ENCODE measurements around the gene CCNJL.
"Not testable (repeated sequence)": the region's sequence is repeated elsewhere in the genome, so short reads cannot be mapped to it uniquely, and the experiment has no call there.

Gene CCNJL, protein sequence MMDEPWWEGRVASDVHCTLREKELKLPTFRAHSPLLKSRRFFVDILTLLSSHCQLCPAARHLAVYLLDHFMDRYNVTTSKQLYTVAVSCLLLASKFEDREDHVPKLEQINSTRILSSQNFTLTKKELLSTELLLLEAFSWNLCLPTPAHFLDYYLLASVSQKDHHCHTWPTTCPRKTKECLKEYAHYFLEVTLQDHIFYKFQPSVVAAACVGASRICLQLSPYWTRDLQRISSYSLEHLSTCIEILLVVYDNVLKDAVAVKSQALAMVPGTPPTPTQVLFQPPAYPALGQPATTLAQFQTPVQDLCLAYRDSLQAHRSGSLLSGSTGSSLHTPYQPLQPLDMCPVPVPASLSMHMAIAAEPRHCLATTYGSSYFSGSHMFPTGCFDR

DNA sequence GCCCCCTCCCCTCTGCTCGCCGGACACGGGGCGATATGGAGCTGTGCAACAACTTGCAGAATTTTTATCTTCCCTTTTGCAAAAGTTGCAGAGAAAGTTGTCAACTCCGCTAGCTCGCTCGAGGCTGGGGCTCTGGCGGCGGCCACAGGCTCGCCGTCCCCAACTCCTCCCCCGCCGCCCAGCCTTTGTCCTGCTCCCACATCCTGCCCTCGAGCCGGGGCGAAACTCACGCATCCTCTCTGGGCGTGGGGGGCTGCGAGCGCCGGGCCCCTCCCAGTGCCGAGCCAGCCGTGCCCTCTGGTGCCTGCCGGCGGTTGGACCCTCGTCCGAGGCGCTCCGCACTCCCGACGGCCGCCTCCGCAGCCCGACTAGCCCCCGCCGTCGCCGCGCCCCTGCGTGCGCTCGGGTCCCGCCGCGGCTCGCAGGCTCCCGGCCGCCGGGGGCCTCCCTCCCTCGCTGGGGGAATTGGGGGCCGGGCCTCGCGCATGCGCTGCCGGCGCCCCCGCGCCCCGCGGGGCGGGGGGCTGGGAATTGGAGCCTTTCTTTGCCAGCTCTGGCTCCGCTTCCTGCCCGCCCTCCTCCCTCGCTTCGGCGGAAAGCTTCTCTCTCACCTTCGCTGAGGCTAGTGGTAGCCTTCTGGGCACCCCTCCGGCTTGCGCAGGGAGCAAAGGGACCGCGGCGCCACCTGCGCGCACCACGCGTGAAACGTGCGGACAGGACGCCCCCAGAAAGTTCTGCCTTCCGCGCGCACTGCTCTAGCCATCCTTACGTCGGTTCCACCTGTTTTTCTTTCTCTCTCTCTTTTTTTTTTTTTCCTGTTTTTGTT lies at the start of gene CCNJL:
Gene CCNJL (minus strand): TSS at position 431 of the 826 bp plus-strand sequence. CDS start 641 bp downstream, outside the sequence.
- DNase-seq (ENCODE audit: low read depth): no peak

DNA sequence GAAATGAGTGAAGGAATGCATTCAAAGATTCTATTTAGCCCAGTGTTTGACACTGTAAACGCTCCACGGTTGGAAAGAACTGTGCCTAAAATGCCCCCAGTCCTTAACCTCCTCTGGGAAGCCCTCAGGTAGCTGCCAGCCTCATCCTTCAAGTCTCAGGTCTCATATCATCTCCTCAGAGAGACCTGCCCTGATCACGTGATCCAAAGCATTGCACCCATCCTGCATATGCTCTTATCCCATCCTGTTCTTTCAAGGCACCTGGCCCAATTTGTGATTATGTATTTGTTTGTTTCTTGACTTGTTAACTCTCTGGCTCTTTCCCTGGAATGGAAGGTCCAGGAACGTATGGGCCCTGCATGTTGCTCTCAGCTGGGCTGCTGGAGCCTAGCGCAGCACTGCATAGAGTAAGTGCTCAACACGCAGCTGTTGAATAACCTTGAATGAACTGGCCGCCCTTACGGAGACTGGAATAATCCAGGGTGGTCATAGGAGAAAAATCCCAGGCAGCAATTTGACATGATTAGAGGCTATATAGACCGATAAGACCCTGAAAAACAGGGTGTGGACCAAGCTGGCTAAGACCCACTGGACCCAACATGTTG lies 49.4 kb upstream of the CCNJL start:
- no peak for DNase-seq (ENCODE audit: low read depth)

DNA sequence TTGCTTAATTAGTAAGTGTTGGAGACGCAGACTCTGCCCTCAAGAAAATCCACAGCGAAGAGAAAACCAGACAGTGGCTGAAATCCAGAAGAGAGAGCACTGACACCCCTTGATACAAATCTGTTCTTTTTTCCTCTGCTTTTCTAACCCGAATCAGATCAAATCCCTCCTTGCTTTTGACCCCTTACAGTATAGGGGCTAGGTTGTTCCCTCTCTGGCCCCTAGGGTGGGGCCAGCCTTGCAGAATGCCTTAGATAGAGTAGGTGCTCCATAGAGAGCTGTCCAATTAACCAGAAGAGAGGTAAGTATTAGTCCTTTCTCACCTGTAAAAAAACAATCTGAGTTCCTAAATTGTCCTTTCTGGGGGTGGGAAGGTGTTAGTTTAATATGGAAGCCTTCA lies 47.9 kb upstream of the CCNJL start:
- DNase-seq (ENCODE audit: low read depth): no peak

DNA sequence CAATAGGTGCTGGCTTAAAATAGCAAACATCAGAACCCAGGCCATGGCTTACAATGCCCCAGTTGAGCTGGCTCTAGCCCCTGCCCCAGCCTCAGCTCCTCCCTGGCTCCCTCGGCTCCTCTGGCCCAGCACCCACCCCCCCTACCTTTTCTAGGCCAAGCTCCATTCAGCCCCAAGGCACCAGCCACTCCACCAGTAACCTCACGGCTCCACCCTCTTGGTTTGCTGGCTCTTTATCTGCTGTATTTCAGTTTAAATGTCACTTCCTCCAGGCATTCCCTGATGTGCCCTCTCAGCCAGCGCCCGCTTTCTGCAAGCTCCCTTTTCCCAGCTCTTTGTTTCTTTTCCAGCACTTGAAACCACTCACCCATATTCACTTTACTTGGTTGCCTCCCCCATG lies 47.5 kb upstream of the CCNJL start:
- no peak for DNase-seq (ENCODE audit: low read depth)

DNA sequence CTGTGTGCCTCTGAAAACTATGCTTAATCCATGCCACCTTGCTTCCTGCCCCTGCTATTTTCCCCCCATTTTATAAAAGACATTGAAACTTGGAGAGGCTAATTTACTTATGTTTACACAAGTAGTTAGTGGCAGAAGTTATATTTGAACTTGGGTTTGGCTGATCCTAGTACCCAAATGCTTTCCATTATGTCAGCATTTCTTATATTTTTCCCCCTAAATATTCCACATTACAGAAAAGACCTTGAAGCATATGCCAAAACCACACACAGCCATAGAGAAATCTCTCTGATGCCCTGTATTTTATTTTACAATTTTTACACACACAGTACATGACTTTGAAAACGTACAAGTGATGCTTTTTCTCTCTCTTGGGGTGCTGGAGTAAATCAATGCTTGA lies 46.9 kb upstream of the CCNJL start:
- DNase-seq (ENCODE audit: low read depth): no peak

DNA sequence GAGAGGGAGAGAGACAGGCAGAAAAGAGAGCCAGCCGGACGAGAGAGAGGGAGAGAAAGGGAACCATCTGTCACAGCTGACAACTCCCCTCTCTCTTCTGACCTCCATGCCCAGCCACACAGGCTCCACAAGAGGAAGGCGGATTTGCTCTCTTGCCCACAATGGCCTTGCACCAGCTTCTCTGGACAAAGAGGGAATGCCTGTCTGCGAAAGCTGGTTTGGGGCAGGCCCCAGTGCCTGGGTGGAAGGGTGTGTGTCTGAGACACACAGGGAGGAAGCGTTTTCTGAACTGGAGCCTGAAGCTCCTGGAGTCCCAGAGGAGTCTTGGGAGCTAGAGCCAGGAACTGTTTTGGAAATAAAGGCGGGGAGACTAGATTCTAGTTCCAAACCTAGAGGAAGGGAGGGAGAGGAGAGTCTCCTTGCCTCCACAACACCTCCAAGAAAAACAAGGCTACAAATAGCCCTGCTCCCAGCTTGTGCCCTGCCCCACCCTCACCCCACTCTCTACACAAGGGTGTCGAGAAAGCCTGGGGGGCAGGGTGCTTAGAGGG lies 45.6 kb upstream of the CCNJL start:
- no peak for DNase-seq (ENCODE audit: low read depth)

DNA sequence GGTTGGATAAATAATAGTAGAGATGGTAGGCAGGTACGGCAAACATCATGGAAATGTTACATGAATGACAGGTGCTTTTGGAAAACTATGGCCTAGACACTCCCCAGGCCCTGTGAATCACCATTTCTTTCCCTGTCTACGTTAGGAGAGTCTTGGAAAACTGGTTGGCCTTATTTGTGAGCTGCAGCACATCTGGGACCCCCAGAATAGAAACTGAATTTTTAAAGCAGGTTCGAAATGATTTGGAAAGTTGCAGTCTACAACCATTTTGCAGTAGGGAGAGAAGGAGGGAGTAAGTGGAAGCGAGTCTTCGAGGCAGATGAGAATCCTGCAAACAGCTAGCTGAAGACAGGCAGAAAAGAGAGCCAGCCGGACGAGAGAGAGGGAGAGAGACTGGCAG lies 45.0 kb upstream of the CCNJL start:
- no peak for DNase-seq (ENCODE audit: low read depth)

DNA sequence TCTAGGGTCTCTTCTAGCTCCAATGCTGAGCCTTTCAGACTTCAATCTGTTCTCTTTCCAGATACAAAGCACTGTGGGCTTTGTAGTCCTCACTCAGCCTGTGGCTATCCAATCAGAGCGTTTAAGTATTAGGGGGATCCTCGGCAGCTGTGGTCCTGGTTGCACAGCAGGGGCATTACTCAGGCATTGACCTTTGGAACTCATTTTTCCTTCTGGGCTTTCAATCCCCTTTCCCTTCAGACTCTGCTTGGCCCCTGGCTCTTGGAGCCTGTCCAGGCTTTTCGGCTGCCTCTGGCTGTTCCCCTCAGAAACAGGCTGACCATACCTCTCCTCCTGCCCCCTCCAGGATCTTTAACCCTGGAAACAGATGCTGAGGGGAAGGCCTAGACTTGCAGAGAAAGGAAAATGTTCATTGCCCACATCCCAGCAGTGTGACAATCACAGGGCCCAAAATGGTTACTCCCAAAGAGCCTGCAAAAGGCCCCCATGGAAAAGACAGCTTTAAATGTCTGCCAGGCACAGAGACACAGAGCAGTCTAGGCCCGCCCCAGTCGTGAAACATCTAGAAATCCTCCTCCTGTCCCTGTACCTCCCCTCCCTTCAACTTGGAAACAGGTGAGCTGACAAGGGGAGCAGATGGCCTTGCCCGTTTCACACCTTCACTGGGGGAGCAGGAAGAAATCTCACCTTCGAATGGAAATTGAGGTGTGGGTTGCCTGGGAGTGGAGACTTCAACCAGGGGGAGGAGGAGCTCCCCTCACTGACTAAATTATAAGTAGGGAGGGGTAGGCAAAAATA lies 44.4 kb upstream of the CCNJL start:
- no peak for DNase-seq (ENCODE audit: low read depth)

DNA sequence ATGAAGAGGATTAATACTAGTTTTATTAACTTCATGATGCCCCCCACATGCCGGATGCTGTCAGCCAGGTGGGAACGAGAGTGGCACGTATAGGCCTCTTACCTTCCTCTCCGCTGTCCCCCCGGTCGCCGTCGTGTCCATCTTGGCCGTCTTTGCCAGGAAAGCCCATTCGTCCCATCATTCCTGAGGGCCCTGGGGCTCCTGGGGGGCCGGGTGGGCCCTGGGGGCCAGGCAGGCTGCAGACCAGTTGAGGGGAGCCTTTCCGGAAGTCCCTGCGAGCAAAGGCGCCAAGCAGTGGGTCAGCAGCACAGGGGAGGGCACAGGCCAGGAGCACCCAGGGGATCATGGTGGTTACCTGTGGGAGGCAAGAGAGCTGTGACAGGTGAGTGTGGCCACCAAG lies 42.3 kb upstream of the CCNJL start:
- no peak for DNase-seq (ENCODE audit: low read depth)

DNA sequence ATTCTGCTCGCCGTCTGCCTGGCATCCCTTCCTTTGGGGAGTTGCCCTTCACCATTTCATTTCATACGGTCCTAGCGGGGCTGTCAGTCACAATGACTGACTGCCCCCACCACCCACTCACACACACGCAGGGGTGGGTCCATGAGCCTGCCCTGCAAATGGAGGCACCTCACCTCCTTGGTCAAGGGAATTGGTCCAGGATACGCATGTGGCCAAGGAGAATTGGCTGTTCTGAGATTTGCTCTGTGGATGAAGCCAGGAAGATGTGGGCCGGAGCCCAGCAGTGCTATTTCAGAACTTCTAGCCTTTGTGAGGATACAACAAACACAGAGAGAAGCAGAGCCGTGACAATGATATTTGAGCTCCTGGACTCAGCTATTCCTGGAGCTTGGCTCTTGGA lies 41.0 kb upstream of the CCNJL start:
- no peak for DNase-seq (ENCODE audit: low read depth)

DNA sequence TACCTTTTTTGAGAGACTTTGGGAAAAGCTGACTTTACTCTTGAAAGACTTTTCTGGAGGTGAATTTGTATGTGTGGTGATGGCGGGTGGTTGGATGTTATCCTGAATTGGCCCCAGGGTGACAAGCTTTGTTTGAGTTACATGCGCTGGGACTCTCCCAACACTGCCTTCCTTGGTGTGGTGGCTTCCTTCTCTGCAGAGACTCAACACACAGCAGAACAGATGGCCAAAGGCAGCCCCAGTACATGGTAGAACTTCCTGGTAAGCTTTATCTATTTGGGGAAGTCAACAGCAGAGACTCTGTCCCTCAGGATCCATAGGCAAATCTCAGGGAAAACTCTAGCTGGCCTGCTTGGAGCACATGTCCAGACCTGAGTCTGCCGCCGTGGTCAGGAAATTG lies 39.9 kb upstream of the CCNJL start:
- no peak for DNase-seq (ENCODE audit: low read depth)

DNA sequence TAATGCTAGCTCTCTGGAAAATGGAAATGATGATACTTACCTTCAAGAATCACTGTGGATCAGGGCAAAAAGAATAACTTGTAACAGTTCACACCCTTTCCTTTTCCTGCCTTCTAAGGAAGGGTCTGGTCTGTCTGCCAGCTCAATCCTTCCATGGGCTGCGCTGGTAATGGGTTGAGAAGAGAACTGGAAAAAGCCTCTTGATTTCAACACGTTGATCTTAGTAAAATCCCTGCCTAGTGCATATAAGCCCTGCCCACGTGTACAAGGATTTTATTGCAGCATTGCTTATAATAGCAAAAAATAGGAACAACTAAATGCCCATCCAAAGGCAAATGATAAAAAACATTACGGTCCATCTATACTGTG lies 37.6 kb upstream of the CCNJL start:
- DNase-seq (ENCODE audit: low read depth): no peak

DNA sequence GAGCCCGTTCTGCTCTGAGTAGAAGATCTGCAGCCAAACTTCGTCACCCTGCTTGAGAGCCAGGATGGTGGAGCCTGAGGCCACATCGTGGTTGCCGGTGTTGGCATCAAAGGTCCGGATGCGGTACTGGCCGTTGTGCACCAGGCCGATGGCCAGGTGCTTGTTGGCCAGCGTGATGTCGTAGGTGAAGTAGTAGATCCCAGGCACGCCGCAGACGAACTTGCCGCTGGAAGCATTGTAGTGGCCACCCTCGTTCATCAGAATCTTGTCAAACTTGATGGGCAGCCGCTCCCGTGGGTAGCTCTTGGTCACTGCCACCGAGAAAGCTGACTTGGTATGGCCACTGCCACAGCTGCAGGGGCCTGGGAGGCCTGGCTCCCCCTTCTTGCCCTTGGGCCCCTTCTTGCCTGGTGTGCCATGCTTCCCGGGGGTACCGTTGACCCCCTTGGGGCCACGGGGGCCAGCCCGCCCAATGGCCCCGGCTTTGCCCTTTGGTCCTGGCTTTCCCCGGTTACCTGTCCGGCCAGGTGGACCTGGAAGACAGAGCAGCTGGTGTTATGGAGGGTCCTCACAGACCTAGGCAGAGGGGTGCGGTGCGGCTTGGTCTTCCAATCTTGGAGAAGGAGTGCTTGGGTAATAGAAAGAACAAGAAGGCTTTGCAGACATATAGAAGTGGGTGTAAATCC lies 37.0 kb upstream of the CCNJL start:
- DNase-seq (ENCODE audit: low read depth): no peak

DNA sequence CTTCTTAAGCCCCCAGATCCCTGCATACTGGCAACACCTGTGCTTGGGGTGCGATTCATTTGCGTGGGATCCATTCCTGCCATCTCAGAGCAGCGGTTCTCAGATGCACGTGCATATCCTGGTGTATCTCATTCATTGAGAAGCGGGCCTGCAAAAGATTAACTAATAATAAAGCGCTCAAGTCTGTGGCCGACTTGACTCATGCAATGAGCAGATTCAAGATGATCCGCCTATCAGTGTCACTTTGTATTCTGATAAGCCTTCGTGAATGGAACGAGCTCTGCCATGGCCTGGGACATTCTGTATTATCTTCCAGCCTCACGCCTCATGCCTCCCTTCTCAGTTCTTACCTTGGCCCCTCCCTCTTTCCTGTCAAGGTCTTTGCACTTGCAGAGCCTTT lies 35.7 kb upstream of the CCNJL start:
- no peak for DNase-seq (ENCODE audit: low read depth)

DNA sequence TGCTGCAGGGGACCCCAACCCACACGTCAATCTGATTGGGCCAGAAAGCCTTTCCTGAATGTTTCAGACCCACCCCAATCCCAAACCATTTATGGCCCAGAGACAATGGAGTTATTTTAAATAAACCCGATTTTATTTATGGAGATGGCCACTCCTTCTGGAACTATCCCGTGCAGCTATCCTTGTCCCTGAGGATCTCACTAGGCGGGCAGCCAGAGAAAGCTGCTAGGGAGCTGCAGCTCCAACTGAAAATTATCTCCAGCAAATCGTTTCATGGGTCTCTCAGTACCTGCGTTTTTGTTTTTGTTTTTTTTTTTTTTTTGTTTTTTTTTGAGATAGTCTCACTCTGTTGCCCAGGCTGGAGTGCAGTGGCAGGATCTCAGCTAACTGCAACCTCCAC lies 35.1 kb upstream of the CCNJL start:
- no peak for DNase-seq (ENCODE audit: low read depth)

DNA sequence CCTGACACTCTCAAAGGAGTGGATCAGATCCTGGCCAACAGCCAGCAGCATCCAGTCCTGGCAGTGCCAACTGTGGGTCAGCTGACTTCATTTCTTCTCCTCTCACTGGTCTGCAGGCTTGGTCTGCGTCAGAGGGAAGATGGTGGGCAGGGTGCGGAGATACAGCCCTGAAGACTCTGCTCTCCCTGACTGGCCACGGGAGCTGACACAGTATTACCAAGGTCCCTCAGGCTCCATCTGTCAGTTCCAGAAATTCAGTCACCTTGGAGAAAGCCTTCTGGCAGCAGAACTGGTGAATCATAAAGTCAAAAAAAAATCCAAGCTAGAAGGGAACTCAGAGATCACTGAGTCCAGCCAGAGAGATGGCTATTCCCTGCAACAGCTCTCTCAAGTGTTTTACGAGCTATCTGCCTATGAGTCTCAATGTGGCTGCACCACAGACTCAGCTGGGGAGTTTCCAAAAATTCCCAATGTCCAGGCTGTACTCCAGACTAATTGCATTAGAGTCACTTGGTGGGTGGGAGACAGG lies 30.1 kb upstream of the CCNJL start:
- DNase-seq (ENCODE audit: low read depth): no peak

DNA sequence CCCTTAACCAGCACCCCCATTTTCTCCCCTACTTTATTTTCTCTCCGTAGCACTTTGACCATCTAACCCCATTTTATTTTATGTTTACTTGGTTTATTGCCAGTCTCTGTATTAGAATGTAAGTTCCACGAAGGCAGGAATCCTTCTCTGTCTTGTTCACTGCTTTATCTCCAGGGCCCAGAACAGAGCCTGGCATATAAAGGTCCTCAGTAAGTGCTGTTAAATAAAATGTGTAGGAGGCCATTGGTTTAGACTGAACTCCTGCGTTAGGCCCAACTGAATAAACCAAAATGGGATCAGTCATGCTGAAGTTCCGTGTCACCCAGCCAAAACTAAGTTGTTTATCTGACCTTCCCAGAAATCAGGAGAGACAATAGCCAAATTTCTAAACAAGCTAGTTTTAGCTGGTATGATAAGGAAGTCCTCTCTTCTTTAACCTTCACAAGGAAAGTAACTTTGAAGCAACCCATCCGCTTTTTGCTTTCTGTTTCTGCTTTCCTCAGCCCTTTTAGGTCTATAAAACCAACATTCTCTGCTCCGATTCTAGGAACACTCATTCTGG lies 29.0 kb upstream of the CCNJL start:
- DNase-seq (ENCODE audit: low read depth): no peak

DNA sequence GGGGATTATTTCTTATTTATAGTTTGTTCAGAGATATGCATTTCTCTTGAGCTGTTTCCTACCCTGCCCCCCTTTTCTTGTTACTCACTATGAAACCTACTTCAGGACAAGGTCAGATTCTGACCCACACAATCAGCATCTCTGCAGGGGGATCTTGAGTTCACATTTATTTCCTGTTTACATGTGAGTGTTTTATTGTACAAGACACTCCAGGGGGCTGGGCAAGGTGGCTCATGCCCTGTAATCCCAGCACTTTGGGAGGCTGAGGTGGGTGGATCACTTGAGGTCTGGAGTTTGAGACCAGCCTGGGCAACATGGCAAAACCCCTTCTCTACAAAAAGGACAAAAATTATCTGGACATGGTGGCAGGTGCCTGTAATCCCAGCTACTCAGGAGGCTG lies 28.1 kb upstream of the CCNJL start:
- not testable (repeated sequence) for DNase-seq (ENCODE audit: low read depth)

DNA sequence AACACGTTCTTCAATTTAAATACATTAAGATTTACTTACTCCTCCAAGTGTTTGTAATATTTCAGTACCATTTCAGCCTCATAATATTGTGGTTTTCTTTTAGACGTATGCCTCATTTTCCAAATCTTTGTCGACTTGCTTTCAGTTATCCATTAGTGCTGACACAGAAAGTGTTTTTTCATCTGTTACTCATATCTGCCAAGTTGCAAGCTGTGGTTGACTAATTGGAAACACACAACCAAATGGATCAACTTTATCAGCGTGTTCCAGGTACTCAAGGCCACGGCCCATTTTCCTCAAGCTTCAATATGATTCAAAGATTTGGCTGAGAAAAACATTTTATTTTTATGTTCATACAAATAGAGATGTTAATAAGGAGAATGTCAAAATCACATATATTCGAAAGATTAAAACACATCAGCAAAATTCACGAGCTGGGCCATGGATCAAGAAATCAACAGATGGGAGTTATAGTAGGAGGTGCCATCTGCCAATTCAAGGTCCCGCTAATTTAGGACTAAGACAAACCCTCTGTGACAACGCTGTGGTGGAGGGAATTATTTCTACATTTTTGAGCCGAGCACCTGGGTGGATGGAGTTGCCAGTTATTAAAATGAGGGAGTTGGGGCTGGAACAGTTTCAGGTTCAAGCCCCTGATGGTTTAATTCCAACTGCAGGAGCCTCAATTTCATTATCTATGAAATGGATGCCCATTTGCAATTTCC lies 27.2 kb upstream of the CCNJL start:
- no peak for DNase-seq (ENCODE audit: low read depth)

DNA sequence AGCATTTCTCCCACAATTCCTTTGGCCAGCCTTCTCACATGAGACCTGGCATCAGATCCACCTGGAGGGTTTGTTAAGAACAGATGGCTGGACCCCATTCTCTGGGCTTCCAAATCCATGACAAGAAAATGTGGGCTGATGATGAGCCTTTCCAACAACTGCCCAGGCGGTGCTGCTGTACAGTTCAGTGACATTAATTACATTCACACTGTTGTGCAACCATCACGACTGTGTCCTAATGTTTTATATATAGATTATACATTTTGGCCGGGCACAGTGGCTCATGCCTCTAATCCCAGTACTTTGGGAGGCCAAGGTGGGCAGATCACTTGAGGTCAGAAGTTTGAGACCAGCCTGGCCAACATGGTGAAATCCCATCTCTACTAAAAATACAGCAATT lies 22.4 kb upstream of the CCNJL start:
- not testable (repeated sequence) for DNase-seq (ENCODE audit: low read depth)

Data from activated T-cell treated with anti-CD3 and anti-CD28 coated beads for 24 hours (primary cell).